Mesenchymal stem cell (in vitro differentiated cells and primary cell): ENCODE results near the gene PCDHGA9.
"Not testable (repeated sequence)": the region's sequence is repeated elsewhere in the genome, so short reads cannot be mapped to it uniquely, and the experiment has no call there.

Experiments used
- DNase-seq: peaks from one replicate; pipeline ENCODE4 v3.0.0-alpha.2; 2013
- H2AFZ ChIP-seq: one replicate; pipeline ENCODE4 v1.6.1; 2013; ENCODE audit warnings: low read depth, mild to moderate bottlenecking, control low read depth, inconsistent platforms, low read length, moderate library complexity
- H2AK5ac ChIP-seq: 2 replicates; pipeline ENCODE4 v1.6.1; 2013; ENCODE audit warnings: low read length, moderate library complexity, mild to moderate bottlenecking, inconsistent platforms; ENCODE audit not compliant: severe bottlenecking
- H2BK120ac ChIP-seq: one replicate; pipeline ENCODE4 v1.6.1; 2013; ENCODE audit warnings: low read depth, mild to moderate bottlenecking, inconsistent platforms, low read length, moderate library complexity
- H2BK12ac ChIP-seq, 2 experiments: one replicate each; pipeline ENCODE4 v1.6.1; 2013; ENCODE audit warnings: inconsistent platforms in 2 of 2, low read length in 2 of 2, mild to moderate bottlenecking in 2 of 2, moderate library complexity in 2 of 2, control low read depth in 1 of 2
- H2BK15ac ChIP-seq: one replicate; pipeline ENCODE4 v1.6.1; 2013; ENCODE audit warnings: mild to moderate bottlenecking, low read depth, inconsistent platforms; ENCODE audit not compliant: poor library complexity, severe bottlenecking
- H2BK5ac ChIP-seq: 2 replicates; pipeline ENCODE4 v1.6.1; 2013; ENCODE audit warnings: low read depth, mild to moderate bottlenecking, low read length, control low read depth, inconsistent platforms; ENCODE audit not compliant: poor library complexity, severe bottlenecking
- H3K14ac ChIP-seq, 2 experiments: one replicate each; pipeline ENCODE4 v1.6.1; 2013; ENCODE audit warnings: inconsistent platforms in 2 of 2, low read length in 2 of 2, control low read depth in 1 of 2, mild to moderate bottlenecking in 1 of 2, moderate library complexity in 1 of 2
- H3K18ac ChIP-seq, 2 experiments: one replicate each; pipeline ENCODE4 v1.6.1; 2013; ENCODE audit warnings: inconsistent platforms in 2 of 2, low read length in 2 of 2, control low read depth in 1 of 2, low read depth in 1 of 2, mild to moderate bottlenecking in 1 of 2
- H3K23ac ChIP-seq, 2 experiments: one replicate each; pipeline ENCODE4 v1.6.1; 2013; ENCODE audit warnings: inconsistent platforms in 2 of 2, low read length in 2 of 2, mild to moderate bottlenecking in 2 of 2, moderate library complexity in 2 of 2, control low read depth in 1 of 2
- H3K27ac ChIP-seq: 2 replicates; pipeline ENCODE4 v1.5.1; 2013; ENCODE audit warnings: mild to moderate bottlenecking, moderate library complexity, low read length, control low read depth, inconsistent platforms; ENCODE audit not compliant: poor library complexity, severe bottlenecking
- H3K27me3 ChIP-seq, 2 experiments: 2 replicates each; pipeline versions ENCODE4 v1.6.1 to v1.7.0; 2013; ENCODE audit warnings: low read length in 2 of 2, mild to moderate bottlenecking in 2 of 2, moderate library complexity in 2 of 2, control low read depth in 1 of 2, inconsistent platforms in 1 of 2; ENCODE audit not compliant: control insufficient read depth in 1 of 2, insufficient read depth in 1 of 2
- H3K36me3 ChIP-seq, 2 experiments: 2 replicates each; pipeline versions ENCODE4 v1.6.1 to v1.7.0; 2013; ENCODE audit warnings: low read length in 2 of 2, control low read depth in 1 of 2, inconsistent platforms in 1 of 2, low read depth in 1 of 2, mild to moderate bottlenecking in 1 of 2; ENCODE audit not compliant: insufficient read depth in 2 of 2, control insufficient read depth in 1 of 2
- H3K4ac ChIP-seq, 2 experiments: one replicate each; pipeline ENCODE4 v1.6.1; 2013; ENCODE audit warnings: inconsistent platforms in 2 of 2, low read length in 2 of 2, mild to moderate bottlenecking in 2 of 2, moderate library complexity in 2 of 2, control low read depth in 1 of 2, low read depth in 1 of 2
- H3K4me1 ChIP-seq: 2 replicates; pipeline ENCODE4 v1.6.1; 2013; ENCODE audit warnings: low read depth, low read length, control low read depth; ENCODE audit not compliant: control insufficient read depth, insufficient read depth
- H3K4me2 ChIP-seq: 2 replicates; pipeline ENCODE4 v1.6.1; 2013; ENCODE audit warnings: low read length, mild to moderate bottlenecking, inconsistent platforms; ENCODE audit not compliant: poor library complexity, severe bottlenecking
- H3K4me3 ChIP-seq, 2 experiments: 2 replicates each; pipeline versions ENCODE4 v1.5.1 to v1.7.0; 2013; ENCODE audit warnings: low read length in 2 of 2, mild to moderate bottlenecking in 2 of 2, control low read depth in 1 of 2, low read depth in 1 of 2; ENCODE audit not compliant: insufficient read depth in 1 of 2
- H3K79me1 ChIP-seq: replicated peaks from 2 replicates; pipeline ENCODE4 v1.6.1; 2013; ENCODE audit warnings: mild to moderate bottlenecking, control low read depth, low read length, inconsistent platforms; ENCODE audit not compliant: poor library complexity, severe bottlenecking
- H3K9ac ChIP-seq: 2 replicates; pipeline ENCODE4 v1.7.0; 2013; ENCODE audit warnings: mild to moderate bottlenecking, low read length, moderate library complexity
- H3K9me3 ChIP-seq: 2 replicates; pipeline ENCODE4 v1.7.0; 2013; ENCODE audit warnings: mild to moderate bottlenecking, low read length; ENCODE audit not compliant: control insufficient read depth
- H4K8ac ChIP-seq: one replicate; pipeline ENCODE4 v1.6.1; 2013; ENCODE audit warnings: inconsistent platforms, mild to moderate bottlenecking, low read length, moderate library complexity
- H4K91ac ChIP-seq: one replicate; pipeline ENCODE4 v1.6.1; 2013; ENCODE audit warnings: mild to moderate bottlenecking, low read length, inconsistent platforms
- WGBS: methylation state at CpG from one replicate; pipeline ENCODE4 v1.1.7; 2013; ENCODE audit warnings: mixed read lengths; 5-methylcytosine and 5-hydroxymethylcytosine counted together

The PCDHGA9 gene

DNA sequence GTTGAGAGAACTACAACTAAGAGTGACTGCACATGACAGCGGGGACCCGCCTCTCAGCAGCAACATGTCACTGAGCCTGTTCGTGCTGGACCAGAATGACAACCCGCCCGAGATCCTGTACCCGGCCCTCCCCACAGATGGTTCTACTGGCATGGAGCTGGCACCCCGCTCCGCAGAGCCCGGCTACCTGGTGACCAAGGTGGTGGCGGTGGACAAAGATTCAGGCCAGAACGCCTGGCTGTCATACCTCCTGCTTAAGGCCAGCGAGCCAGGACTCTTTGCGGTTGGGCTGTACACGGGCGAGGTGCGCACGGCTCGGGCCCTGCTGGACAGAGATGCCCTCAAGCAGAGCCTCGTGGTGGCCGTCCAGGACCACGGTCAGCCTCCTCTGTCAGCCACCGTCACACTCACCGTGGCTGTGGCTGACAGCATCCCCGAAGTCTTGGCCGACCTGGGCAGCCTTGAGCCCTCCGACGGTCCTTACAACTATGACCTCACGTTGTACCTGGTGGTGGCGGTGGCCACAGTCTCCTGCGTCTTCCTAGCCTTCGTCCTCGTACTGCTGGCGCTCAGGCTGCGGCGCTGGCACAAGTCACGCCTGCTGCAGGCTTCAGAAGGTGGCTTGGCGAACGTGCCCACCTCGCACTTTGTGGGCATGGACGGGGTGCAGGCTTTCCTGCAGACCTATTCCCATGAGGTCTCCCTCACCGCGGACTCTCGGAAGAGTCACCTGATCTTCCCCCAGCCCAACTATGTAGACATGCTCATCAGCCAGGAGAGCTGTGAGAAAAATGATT lies 17.9 kb upstream of the PCDHGA9 start:
- DNase-seq = no peak
- Histone ChIP-seq H3K4me2 (no peak overlapping the region), H3K9ac (no peak overlapping the region), H2AK5ac (no peak overlapping the region), H3K4me1 (peaks cover 2% of the 10 kb centered on the region), H3K18ac (no peak overlapping the region), H3K23ac (no peak overlapping the region), H2BK12ac (no peak overlapping the region), H3K9me3 (peaks cover 44% of the 10 kb centered on the region), H3K27me3 (no peaks in the 10 kb centered on the region), H2BK120ac (no peak overlapping the region), H2BK5ac (no peak overlapping the region), H3K14ac (no peak overlapping the region), H4K8ac (no peak overlapping the region), H3K4me3 (no peak overlapping the region), H3K27ac (no peak overlapping the region), H4K91ac (no peak overlapping the region), H3K36me3 (peaks cover 0 to 8% of the 10 kb centered on the region in 2 experiments), H2BK15ac (no peak overlapping the region), H3K4ac (no peak overlapping the region), H3K79me1 (peaks cover 7% of the 10 kb centered on the region), H2AFZ (no peak overlapping the region)
- WGBS = 92% methylated on average over 40 of the region's 43 CpGs

DNA sequence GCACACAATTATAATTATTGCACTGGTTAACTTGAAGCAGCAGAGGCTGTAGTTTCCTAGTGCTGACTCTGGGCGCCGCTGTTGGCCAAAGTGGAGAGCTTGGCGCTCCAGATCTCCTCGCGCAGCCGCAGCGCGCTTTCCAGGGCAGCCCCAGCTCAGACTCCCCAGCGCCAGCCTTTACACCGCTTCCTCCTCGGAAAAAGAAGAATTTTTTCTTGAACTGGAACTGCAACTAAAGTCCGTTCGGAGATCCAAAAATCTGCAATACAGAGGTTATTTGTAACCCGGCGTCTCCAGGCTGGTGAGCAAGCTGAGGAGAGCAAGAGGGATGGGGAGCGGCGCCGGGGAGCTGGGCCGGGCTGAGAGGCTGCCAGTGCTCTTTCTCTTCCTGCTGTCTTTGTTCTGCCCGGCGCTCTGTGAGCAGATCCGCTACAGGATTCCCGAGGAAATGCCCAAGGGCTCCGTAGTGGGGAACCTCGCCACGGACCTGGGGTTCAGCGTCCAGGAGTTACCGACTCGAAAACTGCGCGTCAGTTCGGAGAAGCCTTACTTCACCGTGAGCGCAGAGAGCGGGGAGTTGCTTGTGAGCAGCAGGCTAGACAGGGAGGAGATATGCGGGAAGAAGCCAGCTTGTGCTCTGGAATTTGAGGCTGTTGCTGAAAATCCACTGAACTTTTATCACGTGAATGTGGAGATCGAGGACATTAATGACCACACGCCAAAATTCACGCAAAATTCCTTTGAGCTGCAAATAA lies 14.8 kb upstream of the PCDHGA9 start, which contains the start of gene PCDHGB4:
Gene PCDHGB4, plus strand, starts transcription at position 142 of the 755 bp plus-strand sequence. Its CDS starts 187 bp downstream, at position 329.
- peaks cover 62% of the 10 kb centered on the region for H3K9me3 ChIP-seq
- peak within 1 kb of the TSS; percentile 57 for H3K27ac ChIP-seq
- H2BK5ac ChIP-seq, H2BK12ac ChIP-seq, H3K18ac ChIP-seq, H2AFZ ChIP-seq, H3K14ac ChIP-seq, H3K23ac ChIP-seq, H3K4ac ChIP-seq, H2AK5ac ChIP-seq, H3K9ac ChIP-seq, H2BK15ac ChIP-seq, H3K4me1 ChIP-seq, H2BK120ac ChIP-seq, H3K4me2 ChIP-seq, H3K27me3 ChIP-seq, H4K8ac ChIP-seq, H4K91ac ChIP-seq: not testable (repeated sequence)
- 21% methylated on average over 10 of the region's 40 CpGs for WGBS
- peak within 1 kb of the TSS; percentile 47 to 62 for H3K4me3 ChIP-seq
- H3K36me3 ChIP-seq = peaks cover 0 to 14% of the 10 kb centered on the region in 2 experiments
- H3K79me1 ChIP-seq = peaks cover 12% of the 10 kb centered on the region
- peak; percentile 74 for DNase-seq

DNA sequence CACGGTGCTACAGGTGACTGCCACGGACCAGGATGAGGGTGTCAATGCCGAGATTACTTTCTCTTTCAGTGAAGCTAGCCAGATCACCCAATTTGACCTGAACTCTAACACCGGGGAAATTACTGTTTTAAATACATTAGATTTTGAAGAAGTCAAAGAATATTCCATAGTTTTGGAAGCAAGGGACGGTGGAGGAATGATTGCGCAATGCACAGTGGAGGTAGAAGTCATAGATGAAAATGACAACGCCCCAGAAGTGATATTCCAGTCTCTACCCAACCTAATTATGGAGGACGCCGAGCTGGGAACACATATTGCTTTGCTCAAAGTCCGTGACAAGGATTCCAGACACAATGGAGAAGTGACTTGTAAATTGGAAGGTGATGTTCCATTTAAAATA lies 13.9 kb upstream of the PCDHGA9 start:
- Histone ChIP-seq H3K9ac (no peak overlapping the region), H2BK120ac (no peak overlapping the region), H3K18ac (no peak overlapping the region), H3K14ac (no peak overlapping the region), H2BK5ac (no peak overlapping the region), H3K27me3 (no peaks in the 10 kb centered on the region), H3K9me3 (peaks cover 63% of the 10 kb centered on the region), H3K4me2 (no peak overlapping the region), H3K79me1 (peaks cover 18% of the 10 kb centered on the region), H2AK5ac (no peak overlapping the region), H4K91ac (no peak overlapping the region), H3K36me3 (peaks cover 0 to 22% of the 10 kb centered on the region in 2 experiments), H2BK12ac (no peak overlapping the region), H2AFZ (no peak overlapping the region), H2BK15ac (no peak overlapping the region), H3K4me1 (peaks cover 3% of the 10 kb centered on the region), H3K27ac (no peak overlapping the region), H3K23ac (no peak overlapping the region), H3K4ac (no peak overlapping the region), H4K8ac (no peak overlapping the region), H3K4me3 (peak overlapping the region in 1 of 2 experiments; percentile 59)
- WGBS = 97% methylated on average over 7 of the region's 10 CpGs
- DNase-seq = no peak
